H1 (cell line): Measurements from ENCODE around the gene CFAP74. TPM values are rescaled to one million over a fixed set of nuclear protein-coding genes. Genes with fewer than 3 reads are reported as not detected.

ENCODE experiments used
- CTCF ChIA-PET: fragments of 300-600 bp; sonication (Branson Sonifier 250); formaldehyde crosslinking; loops from one replicate; lab custom pipeline; 2021; ENCODE audit not compliant: partially characterized antibody; lab: Charles Lee
- POLR2A ChIA-PET: fragments of 300-600 bp; sonication (Branson Sonifier 250); formaldehyde crosslinking; loops from one replicate; lab custom pipeline; 2021; ENCODE audit warnings: inconsistent platforms; ENCODE audit not compliant: partially characterized antibody; lab: Charles Lee
- DNase-seq, 2 experiments: peaks; one replicate each; pipeline versions ENCODE4 v3.0.0 to v3.0.0-alpha.2; 2010 to 2022; ENCODE audit warnings: low spot score in 2 of 2, low read depth in 1 of 2, mixed read lengths in 1 of 2
- FAIRE-seq: peaks from 2 replicates; lab custom pipeline; 2011; peaks lifted over from hg19 to GRCh38; lab: Jason Lieb, UNC
- H2AFZ ChIP-seq: 2 replicates; pipeline ENCODE4 v1.8.1; 2012; ENCODE audit warnings: low read length, inconsistent platforms
- H2AK5ac ChIP-seq: 2 replicates; pipeline ENCODE4 v1.6.1; 2013; ENCODE audit warnings: low read depth, low read length
- H2BK120ac ChIP-seq: replicated peaks from 2 replicates; pipeline ENCODE3; 2013; ENCODE audit warnings: low read depth, low read length, inconsistent platforms
- H2BK12ac ChIP-seq: 2 replicates; pipeline ENCODE4 v1.6.1; 2013; ENCODE audit warnings: low read depth, low read length
- H2BK15ac ChIP-seq: 2 replicates; pipeline ENCODE4 v1.6.1; 2013; ENCODE audit warnings: low read length
- H2BK20ac ChIP-seq: 2 replicates; pipeline ENCODE4 v1.6.1; 2013; ENCODE audit warnings: low read length
- H2BK5ac ChIP-seq: 2 replicates; pipeline ENCODE4 v1.6.1; 2013; ENCODE audit warnings: low read depth, low read length
- H3K14ac ChIP-seq: 2 replicates; pipeline ENCODE4 v1.6.1; 2013; ENCODE audit warnings: inconsistent platforms; ENCODE audit not compliant: insufficient read length
- H3K18ac ChIP-seq: 2 replicates; pipeline ENCODE4 v1.6.1; 2013; ENCODE audit warnings: low read length; ENCODE audit errors: extremely low read depth
- H3K23ac ChIP-seq: 2 replicates; pipeline ENCODE4 v1.6.1; 2013; ENCODE audit warnings: inconsistent platforms; ENCODE audit not compliant: insufficient read length
- H3K23me2 ChIP-seq: 2 replicates; pipeline ENCODE4 v1.6.1; 2013; ENCODE audit warnings: low read depth, low read length
- H3K27ac ChIP-seq: 2 replicates; pipeline ENCODE4 v1.6.1; 2011; ENCODE audit warnings: low read depth, low read length, inconsistent platforms
- H3K27me3 ChIP-seq, 4 experiments: replicated peaks in 1 of 4; 1 replicate in 1 of 4; 2 replicates in 3 of 4; pipeline versions ENCODE4 v1.6.1 to v1.8.1; 2011 to 2013; ENCODE audit warnings: low read length in 3 of 4, mild to moderate bottlenecking in 3 of 4, inconsistent platforms in 2 of 4, mixed read lengths in 2 of 4, moderate library complexity in 1 of 4; ENCODE audit not compliant: control insufficient read depth in 3 of 4, insufficient read depth in 3 of 4; ENCODE audit errors: extremely low read depth in 1 of 4
- H3K36me3 ChIP-seq, 4 experiments: 2 replicates each; pipeline versions ENCODE4 v1.6.1 to v1.8.1; 2011 to 2013; ENCODE audit warnings: mild to moderate bottlenecking in 4 of 4, low read length in 3 of 4, moderate library complexity in 2 of 4, control low read depth in 1 of 4, inconsistent platforms in 1 of 4; ENCODE audit not compliant: insufficient read depth in 4 of 4, control insufficient read depth in 2 of 4
- H3K4ac ChIP-seq: replicated peaks from 2 replicates; pipeline ENCODE3; 2013; ENCODE audit warnings: low read length, low read depth, mixed read lengths, inconsistent platforms; ENCODE audit not compliant: insufficient read length
- H3K4me1 ChIP-seq, 4 experiments: replicated peaks in 1 of 4; 1 replicate in 1 of 4; 2 replicates in 3 of 4; pipeline versions ENCODE4 v1.6.1 to v1.8.1; 2011 to 2013; ENCODE audit warnings: low read length in 3 of 4, inconsistent platforms in 2 of 4, mixed read lengths in 1 of 4; ENCODE audit not compliant: insufficient read depth in 4 of 4, control insufficient read depth in 3 of 4
- H3K4me2 ChIP-seq, 2 experiments: 2 replicates each; pipeline versions ENCODE4 v1.6.1 to v1.8.1; 2011 to 2013; ENCODE audit warnings: low read depth in 2 of 2, low read length in 2 of 2, control low read depth in 1 of 2, inconsistent platforms in 1 of 2, mild to moderate bottlenecking in 1 of 2; ENCODE audit not compliant: insufficient read depth in 1 of 2
- H3K4me3 ChIP-seq, 4 experiments: fragments of 200-600, 300-600 bp in 1 of 4; sonication (generic), shearing (Covaris generic), sonication (Bioruptor Twin) in 1 of 4; 2 replicates each; pipeline versions ENCODE4 v1.5.1 to v1.8.1; 2011 to 2016; ENCODE audit warnings: low read length in 4 of 4, low read depth in 3 of 4, control low read depth in 2 of 4, inconsistent platforms in 2 of 4, mild to moderate bottlenecking in 2 of 4, mixed read lengths in 1 of 4, moderate library complexity in 1 of 4; ENCODE audit not compliant: insufficient read depth in 2 of 4; ENCODE audit errors: extremely low read depth in 1 of 4
- H3K56ac ChIP-seq: replicated peaks from 2 replicates; pipeline ENCODE3; 2013; ENCODE audit warnings: low read depth, mild to moderate bottlenecking, mixed read lengths, low read length, inconsistent platforms; ENCODE audit not compliant: insufficient read length
- H3K79me1 ChIP-seq: 2 replicates; pipeline ENCODE4 v1.6.1; 2013; ENCODE audit warnings: low read depth, low read length, control low read depth
- H3K79me2 ChIP-seq, 2 experiments: 2 replicates each; pipeline versions ENCODE4 v1.6.1 to v1.8.1; 2012 to 2013; ENCODE audit warnings: low read length in 2 of 2, mild to moderate bottlenecking in 2 of 2, inconsistent platforms in 1 of 2; ENCODE audit not compliant: insufficient read depth in 2 of 2, control insufficient read depth in 1 of 2
- H3K9ac ChIP-seq, 4 experiments: replicated peaks in 1 of 4; 1 replicate in 1 of 4; 2 replicates in 3 of 4; pipeline versions ENCODE4 v1.6.1 to v1.8.1; 2011 to 2013; ENCODE audit warnings: low read depth in 3 of 4, low read length in 3 of 4, control low read depth in 2 of 4, mild to moderate bottlenecking in 2 of 4, moderate library complexity in 2 of 4, inconsistent platforms in 1 of 4; ENCODE audit errors: extremely low read depth in 1 of 4
- H3K9me3 ChIP-seq, 2 experiments: 2 replicates each; pipeline versions ENCODE4 v1.6.1 to v1.8.1; 2012 to 2013; ENCODE audit warnings: mild to moderate bottlenecking in 2 of 2, moderate library complexity in 2 of 2, control low read depth in 1 of 2, inconsistent platforms in 1 of 2, low read depth in 1 of 2, low read length in 1 of 2, mixed read lengths in 1 of 2; ENCODE audit not compliant: insufficient read depth in 2 of 2
- H4K20me1 ChIP-seq, 2 experiments: replicated peaks in 1 of 2; 2 replicates each; pipeline versions ENCODE3 to v1.8.1; 2011 to 2013; ENCODE audit warnings: inconsistent platforms in 2 of 2, low read length in 2 of 2, mild to moderate bottlenecking in 1 of 2; ENCODE audit not compliant: insufficient read depth in 2 of 2, control insufficient read depth in 1 of 2
- H4K5ac ChIP-seq: 2 replicates; pipeline ENCODE4 v1.6.1; 2013; ENCODE audit warnings: low read length, low read depth, mixed read lengths, inconsistent platforms; ENCODE audit not compliant: insufficient read length
- H4K8ac ChIP-seq: 2 replicates; pipeline ENCODE4 v1.8.0; 2013; ENCODE audit warnings: mild to moderate bottlenecking, moderate library complexity, low read length, inconsistent platforms; ENCODE audit not compliant: insufficient read depth; ENCODE audit errors: extremely low read depth
- H4K91ac ChIP-seq: replicated peaks from 2 replicates; pipeline ENCODE3; 2013; ENCODE audit warnings: low read length, mixed read lengths, inconsistent platforms; ENCODE audit not compliant: insufficient read length
- BACH1 ChIP-seq: IDR thresholded peaks from 2 replicates; pipeline ENCODE4 v1.6.1; 2012; ENCODE audit warnings: low read length, improper control_type of control experiment
- BRCA1 ChIP-seq: IDR thresholded peaks from 2 replicates; pipeline ENCODE4 v1.6.1; 2012; ENCODE audit warnings: low read depth, low read length, improper control_type of control experiment
- FOSL1 ChIP-seq: IDR thresholded peaks from 2 replicates; pipeline ENCODE4 v1.6.1; 2011; ENCODE audit warnings: mild to moderate bottlenecking, low read depth, low read length, moderate library complexity; ENCODE audit not compliant: insufficient read depth
- GABPA ChIP-seq: IDR thresholded peaks from 2 replicates; pipeline ENCODE4 v1.6.1; 2011; ENCODE audit warnings: mild to moderate bottlenecking, low read length, moderate library complexity, borderline replicate concordance; ENCODE audit not compliant: insufficient read depth
- KDM5A ChIP-seq: fragments of 200-600 bp; IDR thresholded peaks from 2 replicates; pipeline ENCODE4 v1.7.1; 2012; ENCODE audit warnings: mild to moderate bottlenecking, low read length, inconsistent platforms, mixed read lengths
- NANOG ChIP-seq: IDR thresholded peaks from 2 replicates; pipeline ENCODE4 v1.6.1; 2011; ENCODE audit warnings: low read length, low read depth, mild to moderate bottlenecking, inconsistent platforms; ENCODE audit not compliant: insufficient read depth, poor library complexity, severe bottlenecking
- RXRA ChIP-seq: IDR thresholded peaks from 2 replicates; pipeline ENCODE4 v1.6.1; 2011; ENCODE audit warnings: low read depth, mild to moderate bottlenecking, low read length, moderate library complexity; ENCODE audit not compliant: insufficient read depth
- TAF1 ChIP-seq: IDR thresholded peaks from 2 replicates; pipeline ENCODE4 v1.6.1; 2011; ENCODE audit warnings: mild to moderate bottlenecking, low read depth, low read length
- YY1 ChIP-seq: IDR thresholded peaks from 2 replicates; pipeline ENCODE4 v1.6.1; 2011; ENCODE audit warnings: low read depth, mild to moderate bottlenecking, low read length
- WGBS, 2 experiments: shearing (Covaris generic) in 1 of 2; methylation state at CpG; one replicate each; pipeline versions ENCODE4 v1.1.6 to v1.1.7; 2013 to 2015; ENCODE audit warnings: low lambda C conversion rate in 2 of 2, mixed read lengths in 2 of 2, inconsistent platforms in 1 of 2, low coverage in 1 of 2, missing lambda C conversion rate in 1 of 2; ENCODE audit not compliant: insufficient replicate concordance in 2 of 2, insufficient coverage in 1 of 2, insufficient read length in 1 of 2; ENCODE audit errors: extremely low coverage in 1 of 2, missing lambda C conversion rate in 1 of 2; 5-methylcytosine and 5-hydroxymethylcytosine counted together
- polyA plus RNA-seq, 7 experiments: library from polyadenylated mRNA; depleted of rRNA in 3 of 7; stranded (reverse) in 5 of 7; unstranded in 2 of 7; fragments of >200 nt in 5 of 7; fragments of 200-250 nt in 2 of 7; gene quantifications; 1 replicate in 5 of 7; 2 replicates in 1 of 7; 4 replicates in 1 of 7; pipeline versions ENCODE4 v1.2.1 to v1.2.3, GENCODE V29; 2011 to 2013; ENCODE audit warnings: missing spikeins in 2 of 7, mixed read lengths in 2 of 7
- total RNA-seq: library from RNA; stranded (reverse); fragmentation: NEBNext Ultra II Directional; extraction: Animal tissue kit (Norgen Biotek cat#: 25700); gene quantifications from 2 replicates; pipeline ENCODE4 v1.2.1, GENCODE V29; 2021
- TF ChIP-seq, protein P1 (sequence below): IDR thresholded peaks from 2 replicates; pipeline ENCODE4 v1.6.1; 2012; ENCODE audit warnings: inconsistent platforms
- TF ChIP-seq, protein P2 (sequence below): IDR thresholded peaks from 2 replicates; pipeline ENCODE4 v1.6.1; 2011; ENCODE audit warnings: low read length, improper control_type of control experiment

CFAP74 gene
- total and polyA plus RNA-seq, 2 of the 8 experiments (the other 6 are each of a cell fraction or from before 2014, with no cell fraction given): 0.09 to 0.20 TPM

- H3K9me3 ChIP-seq: no peaks in the 10 kb centered on the region
- peak overlapping the region; percentile 84 for H3K4ac ChIP-seq
- ChIA-PET CTCF (interaction anchor here (0.5 to 7.0 kb wide), 3 partner anchors 8 to 20 kb away, joined by 3 to 64 read pairs (median 5); no protein-coding TSS in a partner anchor), POLR2A (no interaction called here)
- H4K8ac ChIP-seq: no peak overlapping the region; the same call in none of the 2 replicates
- H3K56ac ChIP-seq: no peak overlapping the region
- H2AK5ac ChIP-seq: no peak overlapping the region
- H2AFZ ChIP-seq: no peak overlapping the region
- no peak overlapping the region for H3K4me3 ChIP-seq
- H3K27ac ChIP-seq: no peak overlapping the region
- 0 out of 2 replicates have a peak overlapping the region, but pooled peaks have one; percentile 72 for H2BK15ac ChIP-seq
- H3K79me2 ChIP-seq: peaks cover 16 to 18% of the 10 kb centered on the region in 2 experiments
- H3K23me2 ChIP-seq: peaks cover 7% of the 10 kb centered on the region; the same call in 1 of the 2 replicates
- WGBS, 2 experiments: 95% methylated on average over 19 of the region's 19 CpGs; no CpG with 5 or more reads in 1 of the 2 experiments
- H4K5ac ChIP-seq: no peak overlapping the region
- no peak overlapping the region for H3K4me2 ChIP-seq
- H4K20me1 ChIP-seq: peaks cover 0 to 7% of the 10 kb centered on the region in 2 experiments
- no peak overlapping the region for H3K23ac ChIP-seq
- H2BK120ac ChIP-seq: no peak overlapping the region
- H3K9ac ChIP-seq: no peak overlapping the region
- DNase-seq: no peak
- H3K18ac ChIP-seq: no peak overlapping the region
- no peaks in the 10 kb centered on the region; the same call in 1 of the 2 replicates for H3K79me1 ChIP-seq
- no peak overlapping the region for H3K14ac ChIP-seq
- no peak overlapping the region for H2BK12ac ChIP-seq
- H2BK20ac ChIP-seq: no peak overlapping the region
- H3K27me3 ChIP-seq: no peaks in the 10 kb centered on the region; a peak in 3 of 7 replicates
- H3K36me3 ChIP-seq: no peaks in the 10 kb centered on the region
- H4K91ac ChIP-seq: no peak overlapping the region
- peaks cover 0 to 22% (median 16%) of the 10 kb centered on the region in 4 experiments; a peak in 6 of 7 replicates for H3K4me1 ChIP-seq
- no peak for FAIRE-seq
- no peak overlapping the region for H2BK5ac ChIP-seq
- TF ChIP-seq RXRA (no peak), BRCA1 (no peak), TAF1 (no peak), FOSL1 (no peak), GABPA (no peak), YY1 (no peak), KDM5A (no peak), NANOG (no peak), BACH1 (no peak)
- TF ChIP-seq, protein P1, sequence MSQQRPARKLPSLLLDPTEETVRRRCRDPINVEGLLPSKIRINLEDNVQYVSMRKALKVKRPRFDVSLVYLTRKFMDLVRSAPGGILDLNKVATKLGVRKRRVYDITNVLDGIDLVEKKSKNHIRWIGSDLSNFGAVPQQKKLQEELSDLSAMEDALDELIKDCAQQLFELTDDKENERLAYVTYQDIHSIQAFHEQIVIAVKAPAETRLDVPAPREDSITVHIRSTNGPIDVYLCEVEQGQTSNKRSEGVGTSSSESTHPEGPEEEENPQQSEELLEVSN: no peak
- TF ChIP-seq, protein P2, sequence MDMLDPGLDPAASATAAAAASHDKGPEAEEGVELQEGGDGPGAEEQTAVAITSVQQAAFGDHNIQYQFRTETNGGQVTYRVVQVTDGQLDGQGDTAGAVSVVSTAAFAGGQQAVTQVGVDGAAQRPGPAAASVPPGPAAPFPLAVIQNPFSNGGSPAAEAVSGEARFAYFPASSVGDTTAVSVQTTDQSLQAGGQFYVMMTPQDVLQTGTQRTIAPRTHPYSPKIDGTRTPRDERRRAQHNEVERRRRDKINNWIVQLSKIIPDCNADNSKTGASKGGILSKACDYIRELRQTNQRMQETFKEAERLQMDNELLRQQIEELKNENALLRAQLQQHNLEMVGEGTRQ: no peak
Observed at GRCh38 chr1:1893291-1893985, 110.1 kb downstream of the CFAP74 start.
